ENCODE results near the gene XPR1.

XPR1 gene

DNA sequence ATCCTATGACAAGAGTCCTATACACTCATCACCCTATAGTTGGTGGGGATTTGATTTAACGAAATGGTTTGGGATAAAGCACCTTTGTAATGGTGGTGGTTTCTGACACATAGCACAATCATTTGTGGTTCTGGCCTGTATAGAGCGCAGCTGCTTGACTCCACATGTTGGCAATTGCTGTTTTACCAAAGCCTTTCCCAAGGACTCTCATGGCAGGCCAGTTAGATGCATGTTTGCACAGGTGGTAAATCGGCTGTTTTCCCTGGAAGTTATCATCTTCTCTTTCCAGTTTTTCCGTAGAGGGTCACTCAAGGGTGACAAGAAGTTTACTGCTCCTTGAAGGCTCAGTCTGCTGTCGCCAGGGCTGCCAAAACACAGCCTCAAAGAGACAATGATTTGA is 17.1 kb upstream of the XPR1 start:
- DNase-seq (ENCODE audit: low read depth), result no peak
- TF ChIP-seq, protein P1, sequence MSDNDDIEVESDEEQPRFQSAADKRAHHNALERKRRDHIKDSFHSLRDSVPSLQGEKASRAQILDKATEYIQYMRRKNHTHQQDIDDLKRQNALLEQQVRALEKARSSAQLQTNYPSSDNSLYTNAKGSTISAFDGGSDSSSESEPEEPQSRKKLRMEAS (IDR thresholded peaks at IDR 0.05; ENCODE audit: low read depth, low read length), result no peak
- TF ChIP-seq POLR2A (IDR thresholded peaks at IDR 0.05; ENCODE audit: extremely low read depth, insufficient read length) (no peak), MYC (IDR thresholded peaks at IDR 0.05; ENCODE audit: low read depth, low read length) (no peak)
- H3K4me3 ChIP-seq (ENCODE audit: low read depth, low read length), result no peak overlapping the region

DNA sequence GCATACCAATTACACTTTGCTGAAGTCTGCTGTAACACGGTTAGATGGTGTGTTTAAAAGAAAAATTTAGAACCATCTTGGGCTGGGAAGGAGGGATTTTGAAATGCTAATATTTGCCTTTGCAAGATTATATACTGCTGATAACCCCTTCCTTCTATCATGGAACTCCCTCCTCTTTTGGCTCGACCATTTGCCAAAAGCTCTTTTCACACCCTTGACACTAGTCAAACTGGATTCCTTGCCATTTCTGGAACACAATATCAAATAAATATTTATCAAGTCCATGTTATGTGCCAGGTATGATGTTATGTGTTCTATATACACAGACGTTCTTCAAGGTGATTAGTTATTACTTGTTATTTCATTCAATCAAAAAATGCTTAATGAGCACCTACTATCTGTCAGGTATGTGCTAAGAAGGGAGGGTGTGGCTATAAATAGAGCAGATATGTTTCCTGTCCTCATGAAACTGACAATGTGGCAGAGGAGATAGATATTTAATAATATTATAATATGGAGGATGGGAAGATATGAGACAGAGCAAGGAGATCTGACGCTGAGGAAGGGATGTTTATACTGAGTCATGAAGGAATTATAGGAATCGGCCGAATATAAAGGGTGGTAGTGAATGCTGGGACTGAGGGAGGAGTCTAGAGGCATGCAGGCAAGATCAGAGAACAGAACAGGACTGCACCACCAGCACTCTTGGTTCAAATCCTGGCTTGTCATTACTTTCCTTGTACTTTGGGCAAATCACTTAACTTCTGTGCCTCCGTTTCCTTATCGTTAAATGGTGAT is 16.1 kb upstream of the XPR1 start:
- DNase-seq (ENCODE audit: low read depth), result no peak
- TF ChIP-seq, protein P1 (IDR thresholded peaks at IDR 0.05; ENCODE audit: low read depth, low read length), result no peak
- TF ChIP-seq, protein P2, sequence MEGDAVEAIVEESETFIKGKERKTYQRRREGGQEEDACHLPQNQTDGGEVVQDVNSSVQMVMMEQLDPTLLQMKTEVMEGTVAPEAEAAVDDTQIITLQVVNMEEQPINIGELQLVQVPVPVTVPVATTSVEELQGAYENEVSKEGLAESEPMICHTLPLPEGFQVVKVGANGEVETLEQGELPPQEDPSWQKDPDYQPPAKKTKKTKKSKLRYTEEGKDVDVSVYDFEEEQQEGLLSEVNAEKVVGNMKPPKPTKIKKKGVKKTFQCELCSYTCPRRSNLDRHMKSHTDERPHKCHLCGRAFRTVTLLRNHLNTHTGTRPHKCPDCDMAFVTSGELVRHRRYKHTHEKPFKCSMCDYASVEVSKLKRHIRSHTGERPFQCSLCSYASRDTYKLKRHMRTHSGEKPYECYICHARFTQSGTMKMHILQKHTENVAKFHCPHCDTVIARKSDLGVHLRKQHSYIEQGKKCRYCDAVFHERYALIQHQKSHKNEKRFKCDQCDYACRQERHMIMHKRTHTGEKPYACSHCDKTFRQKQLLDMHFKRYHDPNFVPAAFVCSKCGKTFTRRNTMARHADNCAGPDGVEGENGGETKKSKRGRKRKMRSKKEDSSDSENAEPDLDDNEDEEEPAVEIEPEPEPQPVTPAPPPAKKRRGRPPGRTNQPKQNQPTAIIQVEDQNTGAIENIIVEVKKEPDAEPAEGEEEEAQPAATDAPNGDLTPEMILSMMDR (IDR thresholded peaks at IDR 0.05; ENCODE audit: low read depth, low read length), result no peak
- no peak overlapping the region for H3K4me3 ChIP-seq (ENCODE audit: low read depth, low read length)

DNA sequence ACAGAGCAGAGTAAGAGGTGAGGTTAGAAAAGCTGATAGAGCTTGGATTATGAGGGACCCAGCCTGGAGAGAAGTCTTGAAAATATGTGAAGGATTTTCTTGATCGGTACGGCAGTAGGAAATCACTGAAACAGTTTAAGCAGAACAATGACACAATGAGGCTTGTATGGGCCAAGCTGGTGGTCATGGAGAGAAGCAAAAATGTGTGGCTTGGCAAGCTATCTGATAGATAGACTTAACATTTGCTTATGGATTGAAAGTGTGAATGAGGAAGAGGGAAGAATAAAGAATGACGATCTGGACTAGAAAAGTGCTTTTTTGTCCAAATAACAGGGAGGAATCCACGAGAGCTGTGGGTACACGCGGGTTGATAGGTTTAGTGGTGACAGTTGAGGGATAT is 15.4 kb upstream of the XPR1 start:
- H3K4me3 ChIP-seq (ENCODE audit: low read depth, low read length), result no peak overlapping the region
- TF ChIP-seq, protein P1 (IDR thresholded peaks at IDR 0.05; ENCODE audit: low read depth, low read length), result no peak
- TF ChIP-seq, protein P2 (IDR thresholded peaks at IDR 0.05; ENCODE audit: low read depth, low read length), result no peak
- TF ChIP-seq POLR2A (IDR thresholded peaks at IDR 0.05; ENCODE audit: extremely low read depth, insufficient read length) (no peak), MYC (IDR thresholded peaks at IDR 0.05; ENCODE audit: low read depth, low read length) (no peak)
- no peak for DNase-seq (ENCODE audit: low read depth)

DNA sequence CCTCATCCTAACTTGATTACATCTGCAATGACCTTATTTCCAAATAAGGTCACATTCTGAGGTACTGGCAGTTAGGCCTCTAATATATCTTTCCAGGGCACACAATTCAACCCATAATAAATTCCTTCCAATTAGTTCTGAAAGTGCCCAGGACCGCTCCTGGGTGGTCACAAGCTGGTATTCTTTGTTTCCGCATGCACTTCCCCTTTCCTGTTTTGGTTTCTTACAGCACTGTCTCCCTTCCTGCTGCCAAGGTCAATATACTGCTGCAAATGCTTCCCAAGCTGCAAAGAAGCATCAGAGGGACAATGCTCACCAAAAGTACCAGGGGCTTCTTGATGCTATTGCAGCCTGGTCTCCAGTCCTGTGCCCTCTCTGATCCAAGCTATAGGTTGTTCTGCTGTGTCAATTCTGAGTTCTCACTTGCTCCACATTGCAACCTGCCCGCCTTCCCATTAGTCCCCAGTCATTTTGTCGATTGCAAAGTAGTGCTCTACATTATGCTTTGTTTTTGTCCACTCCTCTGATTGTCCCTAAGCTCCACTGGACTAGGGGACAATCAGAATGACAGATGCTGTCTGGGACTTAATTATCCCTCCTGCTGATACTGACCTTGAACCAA is 13.9 kb upstream of the XPR1 start:
- TF ChIP-seq, protein P1 (IDR thresholded peaks at IDR 0.05; ENCODE audit: low read depth, low read length), result no peak
- no peak for TF ChIP-seq MYC (IDR thresholded peaks at IDR 0.05; ENCODE audit: low read depth, low read length)
- TF ChIP-seq, protein P2 (IDR thresholded peaks at IDR 0.05; ENCODE audit: low read depth, low read length), result no peak
- no peak overlapping the region for H3K4me3 ChIP-seq (ENCODE audit: low read depth, low read length)
- DNase-seq (ENCODE audit: low read depth), result no peak

DNA sequence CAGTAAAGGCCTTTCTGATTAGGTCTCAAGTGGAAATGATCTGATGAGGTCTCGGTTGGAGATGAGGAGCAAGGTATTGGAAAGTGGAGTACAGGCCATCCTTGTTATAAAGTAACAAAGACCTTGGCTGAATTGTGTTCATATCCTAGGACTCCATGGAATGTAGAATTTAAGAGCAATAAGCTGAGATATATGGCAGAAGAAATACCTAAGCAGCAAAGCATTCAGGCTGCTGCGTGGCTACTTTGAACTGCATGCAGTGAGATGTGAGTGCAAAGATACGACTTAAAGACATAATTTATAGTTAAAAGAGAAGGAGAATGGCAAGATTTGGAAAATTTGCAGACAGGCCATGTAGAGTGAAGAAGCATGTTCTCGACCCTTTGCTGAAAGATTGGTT is 11.2 kb upstream of the XPR1 start:
- TF ChIP-seq POLR2A (IDR thresholded peaks at IDR 0.05; ENCODE audit: extremely low read depth, insufficient read length), result no peak
- TF ChIP-seq, protein P2 (IDR thresholded peaks at IDR 0.05; ENCODE audit: low read depth, low read length), result no peak
- TF ChIP-seq, protein P1 (IDR thresholded peaks at IDR 0.05; ENCODE audit: low read depth, low read length), result no peak
- TF ChIP-seq MYC (IDR thresholded peaks at IDR 0.05; ENCODE audit: low read depth, low read length), result no peak
- no peak for DNase-seq (ENCODE audit: low read depth)
- no peak overlapping the region for H3K4me3 ChIP-seq (ENCODE audit: low read depth, low read length)
